ENCODE results near the gene NPBWR2.

NPBWR2 gene

GRCh38 chr20:64086801-64087200 lies 20.6 kb downstream of the NPBWR2 start:
- DNase-seq = no peak
- Histone ChIP-seq H3K9ac (ENCODE audit: low read length) (no peak overlapping the region), H3K9me3 (replicated peaks; ENCODE audit: insufficient read depth, low read length) (no peaks in the 10 kb centered on the region), H3K27ac (ENCODE audit: low read length) (no peak overlapping the region), H3F3A (ENCODE audit: insufficient read depth, low read length) (no peaks in the 10 kb centered on the region), H3K4me1 (ENCODE audit: low read length) (peaks cover 4% of the 10 kb centered on the region; the same call in 1 of the 2 replicates), H3K79me2 (ENCODE audit: low read length) (no peaks in the 10 kb centered on the region), H3K4me2 (ENCODE audit: low read depth, low read length) (no peak overlapping the region), H3K9me2 (replicated peaks; ENCODE audit: insufficient read depth, low read length) (no peaks in the 10 kb centered on the region), H4K20me1 (ENCODE audit: insufficient read depth, low read length) (no peaks in the 10 kb centered on the region), H2AFZ (ENCODE audit: low read length) (no peak overlapping the region), H3K4me3 (ENCODE audit: low read length) (no peak overlapping the region), H3K36me3 (replicated peaks; ENCODE audit: insufficient read depth, low read length) (no peaks in the 10 kb centered on the region), H3K27me3 (replicated peaks; ENCODE audit: insufficient read depth, low read length) (peaks cover 73% of the 10 kb centered on the region)
- TF ChIP-seq EZH2phosphoT487 (IDR thresholded peaks at IDR 0.05; ENCODE audit: low read length) (no peak), EZH2 (optimal IDR thresholded peaks at IDR 0.05; ENCODE audit: low read depth, low read length) (no peak), CTCF (IDR thresholded peaks at IDR 0.05; ENCODE audit: low read length) (no peak)

- Histone ChIP-seq H3K79me2 (ENCODE audit: low read length) (no peaks in the 10 kb centered on the region), H3K4me3 (ENCODE audit: low read length) (no peak overlapping the region), H3K27me3 (replicated peaks; ENCODE audit: insufficient read depth, low read length) (peaks cover 75% of the 10 kb centered on the region), H3K27ac (ENCODE audit: low read length) (no peak overlapping the region), H3K4me1 (ENCODE audit: low read length) (peaks cover 4% of the 10 kb centered on the region; the same call in 1 of the 2 replicates), H3K36me3 (replicated peaks; ENCODE audit: insufficient read depth, low read length) (no peaks in the 10 kb centered on the region), H3K9me3 (replicated peaks; ENCODE audit: insufficient read depth, low read length) (no peaks in the 10 kb centered on the region), H3F3A (ENCODE audit: insufficient read depth, low read length) (peaks cover 9% of the 10 kb centered on the region), H2AFZ (ENCODE audit: low read length) (no peak overlapping the region), H4K20me1 (ENCODE audit: insufficient read depth, low read length) (no peaks in the 10 kb centered on the region), H3K9ac (ENCODE audit: low read length) (no peak overlapping the region), H3K9me2 (replicated peaks; ENCODE audit: insufficient read depth, low read length) (no peaks in the 10 kb centered on the region), H3K4me2 (ENCODE audit: low read depth, low read length) (no peak overlapping the region)
- no peak for TF ChIP-seq CTCF (IDR thresholded peaks at IDR 0.05; ENCODE audit: low read length)
- no peak for TF ChIP-seq EZH2phosphoT487 (IDR thresholded peaks at IDR 0.05; ENCODE audit: low read length)
- no peak for TF ChIP-seq EZH2 (optimal IDR thresholded peaks at IDR 0.05; ENCODE audit: low read depth, low read length)
- DNase-seq = no peak
Observed at GRCh38 chr20:64084685-64085152, 22.6 kb downstream of the NPBWR2 start.

GRCh38 chr20:64083804-64084684 lies 23.3 kb downstream of the NPBWR2 start, which contains the start of gene LKAAEAR1:
TSS of gene LKAAEAR1 (minus strand) at chr20:64084398. CDS start at chr20:64084219, 179 bp downstream.
- Histone ChIP-seq H4K20me1 (ENCODE audit: insufficient read depth, low read length) (no peaks in the 10 kb centered on the region), H3K4me1 (ENCODE audit: low read length) (peaks cover 4% of the 10 kb centered on the region; the same call in 1 of the 2 replicates), H3K4me2 (ENCODE audit: low read depth, low read length) (peak within 1 kb of the TSS; percentile 86), H3K36me3 (replicated peaks; ENCODE audit: insufficient read depth, low read length) (no peaks in the 10 kb centered on the region), H3K9me3 (replicated peaks; ENCODE audit: insufficient read depth, low read length) (no peaks in the 10 kb centered on the region), H3K4me3 (ENCODE audit: low read length) (peak within 1 kb of the TSS; percentile 48), H3K9me2 (replicated peaks; ENCODE audit: insufficient read depth, low read length) (no peaks in the 10 kb centered on the region), H3K9ac (ENCODE audit: low read length) (no peak within 1 kb of the TSS), H3K27ac (ENCODE audit: low read length) (no peak within 1 kb of the TSS), H3K27me3 (replicated peaks; ENCODE audit: insufficient read depth, low read length) (peaks cover 72% of the 10 kb centered on the region), H3F3A (ENCODE audit: insufficient read depth, low read length) (peaks cover 14% of the 10 kb centered on the region), H3K79me2 (ENCODE audit: low read length) (no peaks in the 10 kb centered on the region), H2AFZ (ENCODE audit: low read length) (peak within 1 kb of the TSS; percentile 51; the same call in 1 of the 2 replicates)
- TF ChIP-seq EZH2 (optimal IDR thresholded peaks at IDR 0.05; ENCODE audit: low read depth, low read length) = no peak
- TF ChIP-seq CTCF (IDR thresholded peaks at IDR 0.05; ENCODE audit: low read length) = no peak
- no peak for TF ChIP-seq EZH2phosphoT487 (IDR thresholded peaks at IDR 0.05; ENCODE audit: low read length)
- DNase-seq = no peak

Data from MM.1S (cell line).